GM18868 (cell line): ENCODE results near the gene FBP1.

ENCODE experiments used
- ATAC-seq: cut with Tn5 transposase; IDR thresholded peaks from one replicate; pipeline ENCODE4 v1.9.1; 2021; ENCODE audit warnings: mild to moderate bottlenecking, moderate library complexity; ENCODE audit not compliant: unreplicated experiment

Gene FBP1

GRCh38 chr9:94657021-94657725 lies 17.9 kb upstream of the FBP1 start:
- ATAC-seq = no peak

DNA sequence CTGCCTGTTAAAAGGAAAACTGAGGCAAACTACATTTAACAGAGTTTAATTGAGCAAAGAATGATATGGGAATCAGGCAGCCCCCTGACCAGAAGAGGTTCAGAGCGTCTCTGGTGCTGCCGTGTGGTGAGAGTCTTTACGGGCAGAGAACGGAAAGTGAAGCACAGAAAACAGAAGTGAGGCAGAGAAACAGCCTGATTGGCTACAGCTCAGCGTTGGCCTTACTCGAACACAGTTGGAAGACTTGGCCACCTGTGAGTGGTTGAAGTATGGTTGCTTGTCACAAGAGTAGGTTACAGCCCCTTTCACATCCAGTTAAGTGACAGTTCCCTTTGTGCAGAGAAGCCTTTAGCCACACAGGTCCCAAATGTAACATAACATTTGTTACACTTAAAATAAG lies 16.9 kb upstream of the FBP1 start:
- peak; percentile 100 for ATAC-seq

DNA sequence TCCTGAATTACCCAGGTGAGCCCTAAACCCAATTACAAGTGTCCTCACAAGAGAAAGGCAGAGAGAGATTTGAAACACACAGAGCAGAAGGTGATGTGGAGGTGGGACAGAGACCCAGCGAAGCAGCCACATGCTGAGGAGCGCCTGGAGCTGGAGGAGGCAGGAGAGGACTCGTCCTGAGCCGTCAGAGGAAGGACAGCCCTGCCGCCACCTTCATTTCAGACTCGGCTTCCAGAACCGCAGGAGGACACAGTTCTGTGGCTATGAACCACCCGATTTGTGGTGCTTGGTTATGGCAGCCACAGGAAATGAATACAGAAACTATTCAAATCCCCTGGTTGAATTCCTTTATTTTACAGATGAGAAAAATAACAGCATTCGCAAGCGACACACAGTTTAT lies 16.4 kb upstream of the FBP1 start:
- no peak for ATAC-seq

GRCh38 chr9:94654165-94654894 lies 15.0 kb upstream of the FBP1 start:
- ATAC-seq = no peak

DNA sequence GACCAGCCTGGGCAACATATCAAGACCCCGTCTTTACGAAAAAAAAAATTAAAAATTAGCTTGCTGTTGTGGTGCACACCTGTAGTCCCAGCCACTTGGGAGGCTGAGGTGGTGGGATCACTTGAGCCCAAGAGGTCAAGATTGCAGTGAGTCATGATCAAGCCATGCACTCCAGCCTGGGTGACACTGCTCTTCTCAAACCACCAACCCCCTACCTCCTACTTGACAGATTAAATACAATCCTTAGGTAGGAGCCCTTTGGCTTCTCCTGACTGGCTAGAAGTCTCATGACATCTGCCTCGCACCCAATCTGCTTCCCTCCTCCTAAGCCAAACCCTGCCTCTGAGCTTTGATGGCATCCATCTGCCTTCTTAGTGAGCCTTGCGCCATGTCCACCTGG lies 11.6 kb upstream of the FBP1 start:
- no peak for ATAC-seq

DNA sequence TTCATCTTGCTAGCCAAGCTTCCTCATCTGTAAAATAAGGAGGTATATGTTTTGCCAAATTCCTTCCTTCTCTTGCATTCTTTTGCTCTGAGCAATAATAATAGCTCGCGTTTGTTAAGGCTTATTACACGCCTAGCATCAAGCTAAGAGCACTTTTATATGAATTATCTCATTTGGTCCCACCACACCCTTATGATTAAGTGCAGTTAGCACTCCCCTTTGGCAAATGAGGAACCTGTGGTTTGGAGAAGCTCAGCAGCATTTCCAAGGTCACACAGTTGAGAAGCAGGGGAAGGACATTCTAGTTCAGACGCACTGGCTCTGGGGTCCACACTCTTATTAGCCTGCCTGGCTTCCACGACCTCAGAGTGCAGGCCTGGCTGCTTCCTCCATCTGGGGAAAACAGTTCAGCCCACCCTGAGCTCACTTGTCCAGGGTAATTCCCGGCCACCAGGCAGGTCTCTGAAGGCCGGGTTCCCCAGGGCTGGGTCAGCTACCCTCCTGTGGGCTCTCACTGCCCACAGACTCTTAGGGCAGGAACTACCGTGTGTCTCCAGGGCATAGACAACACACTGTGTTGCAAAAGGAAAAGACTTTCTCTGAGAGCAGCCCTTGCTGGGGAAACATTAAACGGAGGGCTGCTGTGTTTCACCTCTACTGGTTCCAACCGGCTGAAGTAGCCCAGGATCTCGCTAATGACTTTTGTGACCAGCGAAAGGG lies 9.9 kb upstream of the FBP1 start:
- ATAC-seq = no peak

- no peak for ATAC-seq
Measured at GRCh38 chr9:94648185-94648584, 8.9 kb upstream of the FBP1 start.

GRCh38 chr9:94645901-94646300 lies 6.6 kb upstream of the FBP1 start:
- no peak for ATAC-seq

- no peak for ATAC-seq
Measured at GRCh38 chr9:94644543-94644942, 5.2 kb upstream of the FBP1 start.

GRCh38 chr9:94643741-94644140 lies 4.4 kb upstream of the FBP1 start:
- no peak for ATAC-seq

GRCh38 chr9:94643176-94643575 lies 3.9 kb upstream of the FBP1 start:
- ATAC-seq = no peak

GRCh38 chr9:94642501-94642900 lies 3.2 kb upstream of the FBP1 start:
- no peak for ATAC-seq

DNA sequence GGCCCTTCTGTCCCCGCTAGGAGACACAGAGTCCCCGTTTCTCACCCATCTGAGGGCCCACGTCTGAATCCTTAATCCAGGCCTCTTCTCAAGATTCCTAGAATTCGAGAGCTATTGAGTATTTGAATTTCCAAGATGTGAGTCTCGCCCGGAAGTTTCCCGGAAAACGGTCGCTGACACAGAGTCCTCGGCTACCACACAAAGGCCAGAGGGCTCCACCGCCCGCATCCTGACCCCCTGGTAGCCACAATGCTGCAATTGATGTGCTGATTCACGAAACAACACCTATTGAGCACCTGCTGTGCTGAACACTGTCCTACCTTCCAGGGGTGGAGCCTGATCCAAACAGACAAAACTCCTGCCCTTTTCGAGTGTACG lies 670 bp upstream of the FBP1 start:
- ATAC-seq = no peak

GRCh38 chr9:94638335-94639060 lies 820 bp downstream of the FBP1 start:
- no peak for ATAC-seq

- no peak for ATAC-seq
Measured at GRCh38 chr9:94632737-94633136, 6.6 kb downstream of the FBP1 start.

DNA sequence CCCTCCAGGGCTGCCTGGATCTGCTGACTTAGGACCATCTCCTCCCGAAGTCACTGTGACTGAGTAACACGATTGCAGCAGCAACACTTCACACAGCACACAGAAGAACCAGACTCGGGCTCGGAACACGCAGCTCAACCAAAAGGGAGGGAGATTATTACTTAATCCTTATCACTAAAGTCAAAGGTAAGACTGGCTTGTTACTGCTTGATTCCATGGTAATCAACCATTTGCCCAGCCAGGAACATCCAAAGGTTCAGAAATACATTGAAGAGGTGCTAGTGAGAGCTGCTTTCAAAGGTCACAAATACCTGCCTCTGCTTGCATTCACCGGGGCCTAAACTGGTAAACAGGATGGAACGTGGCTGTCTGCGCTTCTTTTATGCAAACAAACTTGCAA lies 7.7 kb downstream of the FBP1 start:
- no peak for ATAC-seq

DNA sequence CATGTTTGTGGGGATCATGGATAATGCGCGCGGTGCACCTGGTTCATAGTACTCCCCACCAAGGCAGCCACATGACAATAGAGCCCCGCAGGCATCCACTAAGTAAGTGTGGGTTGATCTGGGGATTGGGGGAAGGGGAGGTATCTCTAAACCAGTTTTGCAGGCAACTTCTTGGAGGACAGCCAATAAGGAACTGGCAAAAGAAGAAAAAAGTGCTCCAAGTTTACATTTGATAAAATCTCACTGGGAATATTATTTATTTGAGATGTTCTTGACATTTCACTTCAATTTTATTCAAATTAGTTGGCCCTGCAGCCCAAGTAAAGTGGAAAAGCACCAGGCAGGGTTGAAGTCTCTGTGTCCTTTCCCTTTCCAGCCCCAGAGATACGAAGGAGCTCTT lies 8.5 kb downstream of the FBP1 start:
- no peak for ATAC-seq

- ATAC-seq = no peak
Measured at GRCh38 chr9:94630281-94630680, 9.0 kb downstream of the FBP1 start.

DNA sequence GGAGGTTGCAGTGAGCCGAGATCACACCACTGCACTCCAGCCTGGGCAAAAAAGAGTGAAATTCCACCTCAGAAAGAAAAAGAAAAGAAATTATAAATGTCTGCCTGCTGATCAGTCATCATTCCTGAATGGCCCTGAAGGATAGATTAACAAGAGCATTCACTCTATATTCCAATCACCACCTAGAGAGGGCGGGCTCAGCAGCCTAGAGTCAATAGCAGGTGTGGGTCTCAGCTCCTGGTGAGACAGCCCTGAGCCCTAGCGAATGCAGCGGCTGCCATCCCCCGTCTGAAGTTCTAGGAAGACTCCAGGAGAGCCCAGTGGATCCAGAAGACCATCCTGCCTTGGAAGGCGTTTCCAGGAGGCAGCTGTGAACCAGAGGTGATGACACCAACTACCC lies 12.0 kb downstream of the FBP1 start:
- no peak for ATAC-seq

GRCh38 chr9:94625835-94626234 lies 13.5 kb downstream of the FBP1 start:
- ATAC-seq = no peak

GRCh38 chr9:94624629-94625028 lies 14.7 kb downstream of the FBP1 start:
- ATAC-seq = no peak
